HS-27A (cell line): Measurements from ENCODE around the gene FLT3LG.
A peak's percentile ranks its signal among the peaks of the same experiment; 100 is the strongest.
"Not testable (repeated sequence)": the region's sequence is repeated elsewhere in the genome, so short reads cannot be mapped to it uniquely, and the experiment has no call there.

Experiments used
- DNase-seq: peaks from one replicate; pipeline ENCODE4 v3.0.0-alpha.2; 2012; ENCODE audit warnings: low read depth, missing footprints

Gene FLT3LG

GRCh38 chr19:49463960-49464740 is 9.9 kb upstream of the FLT3LG start:
- no peak for DNase-seq

GRCh38 chr19:49465371-49465770 is 8.6 kb upstream of the FLT3LG start:
- no peak for DNase-seq

GRCh38 chr19:49468199-49468598 is 5.8 kb upstream of the FLT3LG start:
- DNase-seq, result no peak

DNA sequence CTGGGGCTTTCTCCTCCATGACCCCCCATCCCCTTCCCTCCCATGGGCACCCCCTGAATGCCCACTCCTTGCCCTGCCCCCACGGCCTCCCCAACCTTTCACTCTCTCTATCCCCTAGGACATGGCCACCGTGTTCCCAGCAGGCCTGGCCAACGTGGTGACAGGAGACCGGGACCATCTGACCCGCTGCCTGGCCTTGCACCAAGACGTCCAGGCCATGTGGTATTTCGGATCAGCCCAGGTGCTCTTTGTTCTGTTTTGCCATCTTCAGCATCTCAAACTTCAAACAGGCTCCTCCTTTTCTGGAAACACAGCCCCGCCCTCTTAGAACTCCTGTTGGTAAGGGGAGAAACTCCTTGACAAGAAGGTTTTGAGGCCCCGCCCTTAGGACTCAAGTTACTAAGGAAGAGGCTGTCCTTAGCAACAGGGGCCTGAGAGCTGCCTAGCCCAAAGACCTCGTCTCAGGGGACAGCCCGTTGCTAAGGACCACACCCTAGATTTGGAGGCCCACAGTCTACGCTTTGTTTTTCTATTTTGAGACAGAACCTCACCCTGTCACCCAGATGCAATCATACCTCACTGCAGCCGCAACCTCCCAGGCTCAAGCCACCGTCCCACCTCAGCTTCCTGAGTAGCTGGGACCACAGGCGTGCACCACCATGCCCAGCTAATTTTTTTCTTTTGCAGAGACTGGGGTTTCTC is 5.1 kb upstream of the FLT3LG start:
- DNase-seq, result no peak

GRCh38 chr19:49469828-49470614 is 4.0 kb upstream of the FLT3LG start:
- DNase-seq, result no peak

DNA sequence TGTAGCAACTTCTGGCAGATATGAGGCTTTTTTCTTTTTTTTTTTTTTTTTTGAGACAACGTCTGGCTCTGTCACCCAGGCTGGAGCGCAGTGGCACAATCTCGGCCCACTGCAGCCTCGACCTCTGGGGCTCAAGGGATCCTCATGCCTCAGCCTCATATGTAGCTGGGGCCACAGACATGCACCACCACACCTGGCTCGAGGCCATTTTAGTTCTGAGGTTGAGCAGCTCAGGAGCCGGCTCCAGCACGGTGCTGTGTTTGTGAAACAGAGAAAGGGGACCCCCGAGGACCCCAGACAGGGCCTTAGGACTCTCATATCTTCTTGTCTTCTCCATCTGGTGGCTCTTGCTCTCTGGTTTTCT is 3.4 kb upstream of the FLT3LG start:
- DNase-seq, result no peak

DNA sequence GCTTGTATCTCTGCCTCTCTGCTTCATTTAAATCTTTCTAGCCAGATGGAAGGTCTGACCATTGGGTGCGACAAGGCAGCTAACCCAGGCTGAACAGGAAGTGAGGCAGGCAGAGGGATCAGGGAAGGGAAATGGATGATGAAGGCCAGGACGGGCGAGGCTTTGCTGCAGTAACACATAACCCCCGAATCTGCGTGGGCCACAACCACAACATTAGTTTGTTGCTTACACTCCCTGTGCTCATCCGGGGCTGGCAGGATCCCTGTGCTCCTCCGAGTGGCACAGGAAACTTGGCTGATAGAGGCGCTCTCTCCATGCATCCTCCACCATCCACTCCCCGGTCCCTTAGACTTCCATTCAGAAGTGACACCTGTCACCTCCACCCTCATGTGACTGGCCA is 1.1 kb upstream of the FLT3LG start:
- DNase-seq, result no peak

- not testable (repeated sequence) for DNase-seq
These were observed 531 bp upstream of the FLT3LG start for GRCh38 chr19:49473501-49473867.

- DNase-seq, result no peak
These were observed 518 bp downstream of the FLT3LG start for GRCh38 chr19:49474542-49474924.

DNA sequence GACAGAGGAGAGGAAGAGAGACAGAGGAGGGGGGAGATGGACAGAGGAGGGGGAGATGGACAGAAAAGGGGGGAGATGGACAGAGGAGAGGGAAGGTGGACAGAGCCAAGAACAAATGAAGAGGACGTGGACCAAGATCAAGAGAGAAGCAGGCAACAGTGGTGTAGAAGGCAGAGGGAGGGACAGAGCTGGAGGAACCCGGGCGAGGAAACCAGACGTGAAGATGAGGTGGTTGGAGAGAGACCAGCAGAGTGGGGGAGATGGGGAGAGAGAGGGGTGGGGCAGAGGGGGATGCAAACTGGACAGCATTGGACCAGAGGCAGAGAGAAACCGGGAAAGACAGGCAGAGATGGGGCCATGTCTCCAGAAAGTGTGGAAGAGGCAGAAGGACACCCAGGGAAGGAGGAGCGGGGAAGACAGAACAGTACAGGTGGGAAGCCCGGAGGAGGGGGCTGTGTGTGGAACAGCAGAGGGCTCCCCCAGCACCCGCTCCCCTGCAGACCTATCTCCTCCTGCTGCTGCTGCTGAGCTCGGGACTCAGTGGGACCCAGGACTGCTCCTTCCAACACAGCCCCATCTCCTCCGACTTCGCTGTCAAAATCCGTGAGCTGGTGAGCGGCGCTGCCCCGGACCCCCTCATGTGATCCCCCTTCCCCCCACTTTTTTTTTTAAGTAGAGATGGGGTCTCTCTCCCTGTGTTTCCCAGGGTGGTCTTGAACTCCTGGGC is 1.3 kb downstream of the FLT3LG start:
- no peak for DNase-seq

GRCh38 chr19:49475995-49476880 is 2.2 kb downstream of the FLT3LG start:
- DNase-seq, result no peak

GRCh38 chr19:49479975-49480628 is 6.1 kb downstream of the FLT3LG start:
- DNase-seq, result no peak

- no peak for DNase-seq
These were observed 7.1 kb downstream of the FLT3LG start for GRCh38 chr19:49481020-49481683.

GRCh38 chr19:49486232-49486631 is 12.2 kb downstream of the FLT3LG start:
- no peak for DNase-seq

- no peak for DNase-seq
These were observed 12.8 kb downstream of the FLT3LG start for GRCh38 chr19:49486710-49487276.

DNA sequence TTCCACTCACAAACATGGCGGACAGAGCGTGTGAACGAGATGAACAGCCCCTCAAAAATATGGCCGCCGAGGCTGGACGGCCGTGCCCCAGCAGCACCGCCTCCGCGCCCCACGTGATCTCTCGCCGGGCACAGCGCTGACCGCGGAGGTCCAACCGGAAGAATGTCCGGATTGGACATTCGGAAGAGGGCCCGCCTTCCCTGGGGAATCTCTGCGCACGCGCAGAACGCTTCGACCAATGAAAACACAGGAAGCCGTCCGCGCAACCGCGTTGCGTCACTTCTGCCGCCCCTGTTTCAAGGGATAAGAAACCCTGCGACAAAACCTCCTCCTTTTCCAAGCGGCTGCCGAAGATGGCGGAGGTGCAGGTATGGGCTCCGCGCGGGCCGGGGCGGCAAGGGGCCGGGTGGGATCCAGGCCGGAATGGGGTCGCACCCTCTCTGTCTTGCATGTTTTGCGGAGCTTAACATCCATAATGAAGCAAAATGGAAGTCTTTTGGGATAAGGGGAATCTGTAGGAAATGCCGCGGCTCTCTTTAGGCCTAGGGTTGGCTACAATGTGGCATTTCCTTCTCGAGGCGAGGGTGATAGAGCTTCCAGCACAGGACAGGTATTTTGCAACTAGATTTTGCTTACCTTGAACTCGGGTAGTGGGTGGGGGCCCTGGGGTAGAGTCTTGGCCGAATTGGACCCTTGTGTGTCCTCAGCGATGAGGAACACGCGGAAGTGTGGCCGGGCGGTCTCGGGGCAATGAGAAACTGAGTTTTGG is 13.4 kb downstream of the FLT3LG start, which contains the start of gene RPL13A:
RPL13A (plus strand) TSS at position 332 of the 769 bp plus-strand sequence; CDS start at position 354, 22 bp downstream.
- DNase-seq, result peak; percentile 100

- no peak for DNase-seq
These were observed 14.2 kb downstream of the FLT3LG start for GRCh38 chr19:49488046-49488862.
